ENCODE data around the gene FANCE. TPM values are rescaled to one million over a fixed set of nuclear protein-coding genes. Genes with fewer than 3 reads are reported as not detected.

The FANCE gene
- total RNA-seq, 1 donor from 2014 or later, result 9.3 TPM

- Histone ChIP-seq H3K79me2 (ENCODE audit: low read depth) (peaks cover 59% of the 10 kb centered on the region), H3K9ac (no peak overlapping the region), H4K20me1 (ENCODE audit: low read depth) (peaks cover 67% of the 10 kb centered on the region), H3K4me1 (peaks cover 80% of the 10 kb centered on the region), H3K27me3 (no peaks in the 10 kb centered on the region), H3K27ac (no peak overlapping the region), H3F3A (ENCODE audit: low read depth) (peaks cover 36% of the 10 kb centered on the region), H3K9me3 (ENCODE audit: low read depth) (no peaks in the 10 kb centered on the region), H3K4me3 (peak overlapping the region; percentile 35), H3K36me3 (no peaks in the 10 kb centered on the region), H3K4me2 (peak overlapping the region; percentile 75), H2AFZ (replicated peaks) (no peak overlapping the region)
- no peak for DNase-seq (ENCODE audit: low spot score)
- Mint-ChIP-seq H3K4me1 (peaks cover 67% of the 10 kb centered on the region), H3K36me3 (no peaks in the 10 kb centered on the region), H3K27me3 (ENCODE audit: insufficient read depth, low read depth) (peaks cover 12% of the 10 kb centered on the region), H3K9me3 (no peaks in the 10 kb centered on the region), H3K27ac (peak overlapping the region; percentile 99), H3K4me3 (peak overlapping the region; percentile 80)
- TF ChIP-seq EZH2 (IDR thresholded peaks at IDR 0.05), result no peak
- TF ChIP-seq CTCF (IDR thresholded peaks at IDR 0.05), result no peak
- TF ChIP-seq EZH2phosphoT487 (IDR thresholded peaks at IDR 0.05), result no peak
Measured at GRCh38 chr6:35490821-35491557, 38.9 kb downstream of the FANCE start.

- H3K36me3 ChIP-seq, result no peaks in the 10 kb centered on the region
- H3K27me3 Mint-ChIP-seq (ENCODE audit: insufficient read depth, low read depth), result peaks cover 12% of the 10 kb centered on the region
- no peaks in the 10 kb centered on the region for H3K9me3 Mint-ChIP-seq
- peaks cover 43% of the 10 kb centered on the region for H3F3A ChIP-seq (ENCODE audit: low read depth)
- peaks cover 65% of the 10 kb centered on the region for H3K4me1 Mint-ChIP-seq
- peak overlapping the region; percentile 66 for H3K4me3 Mint-ChIP-seq
- H4K20me1 ChIP-seq (ENCODE audit: low read depth), result peaks cover 68% of the 10 kb centered on the region
- H3K4me3 ChIP-seq, result no peak overlapping the region
- no peak overlapping the region for H3K27ac Mint-ChIP-seq
- TF ChIP-seq EZH2 (IDR thresholded peaks at IDR 0.05) (no peak), CTCF (IDR thresholded peaks at IDR 0.05) (no peak), EZH2phosphoT487 (IDR thresholded peaks at IDR 0.05) (no peak)
- peaks cover 57% of the 10 kb centered on the region for H3K79me2 ChIP-seq (ENCODE audit: low read depth)
- H3K27ac ChIP-seq, result no peak overlapping the region
- H2AFZ ChIP-seq (replicated peaks), result no peak overlapping the region
- peak; percentile 46 for DNase-seq (ENCODE audit: low spot score)
- H3K4me2 ChIP-seq, result peak overlapping the region; percentile 75
- no peaks in the 10 kb centered on the region for H3K27me3 ChIP-seq
- H3K36me3 Mint-ChIP-seq, result no peaks in the 10 kb centered on the region
- peaks cover 73% of the 10 kb centered on the region for H3K4me1 ChIP-seq
- no peak overlapping the region for H3K9ac ChIP-seq
- H3K9me3 ChIP-seq (ENCODE audit: low read depth), result no peaks in the 10 kb centered on the region
Measured at GRCh38 chr6:35491558-35492257, 39.6 kb downstream of the FANCE start.

- peak overlapping the region; percentile 69 for H3K4me3 Mint-ChIP-seq
- Histone ChIP-seq H3K4me3 (no peak overlapping the region), H2AFZ (replicated peaks) (no peak overlapping the region), H3K4me1 (peaks cover 70% of the 10 kb centered on the region), H3K4me2 (peak overlapping the region; percentile 75), H4K20me1 (ENCODE audit: low read depth) (peaks cover 68% of the 10 kb centered on the region), H3K9me3 (ENCODE audit: low read depth) (no peaks in the 10 kb centered on the region), H3K9ac (no peak overlapping the region), H3K36me3 (no peaks in the 10 kb centered on the region), H3K27ac (no peak overlapping the region), H3K79me2 (ENCODE audit: low read depth) (peaks cover 55% of the 10 kb centered on the region), H3F3A (ENCODE audit: low read depth) (peaks cover 43% of the 10 kb centered on the region), H3K27me3 (no peaks in the 10 kb centered on the region)
- H3K9me3 Mint-ChIP-seq, result no peaks in the 10 kb centered on the region
- H3K4me1 Mint-ChIP-seq, result peaks cover 63% of the 10 kb centered on the region
- DNase-seq (ENCODE audit: low spot score), result no peak
- TF ChIP-seq EZH2 (IDR thresholded peaks at IDR 0.05), result no peak
- TF ChIP-seq CTCF (IDR thresholded peaks at IDR 0.05), result no peak
- no peak for TF ChIP-seq EZH2phosphoT487 (IDR thresholded peaks at IDR 0.05)
- H3K36me3 Mint-ChIP-seq, result no peaks in the 10 kb centered on the region
- peak overlapping the region; percentile 27 for H3K27ac Mint-ChIP-seq
- H3K27me3 Mint-ChIP-seq (ENCODE audit: insufficient read depth, low read depth), result peaks cover 12% of the 10 kb centered on the region
Measured at GRCh38 chr6:35492258-35492973, 40.3 kb downstream of the FANCE start.

Data from neural progenitor cell (in vitro differentiated cells).